Suprapubic skin (tissue), 4 donors: ENCODE measurements around the gene SIN3B.

Experiments used
- CTCF ChIP-seq, 2 donors: fragments of 200-600 bp in 1 of 2; fragments of 450-650 bp in 1 of 2; sonication (generic) in 1 of 2; IDR thresholded peaks; one replicate each; pipeline ENCODE4 v1.5.1; 2016 to 2019; ENCODE audit warnings: antibody characterized with exemption in 2 of 2, mild to moderate bottlenecking in 1 of 2, moderate library complexity in 1 of 2
- POLR2A ChIP-seq, 2 donors: fragments of 450-650 bp; IDR thresholded peaks; one replicate each; pipeline ENCODE4 v1.6.1; 2017; ENCODE audit warnings: antibody characterized with exemption in 2 of 2, mild to moderate bottlenecking in 2 of 2, moderate library complexity in 2 of 2
- POLR2AphosphoS5 ChIP-seq, 3 donors: sonication (generic); formaldehyde crosslinking; IDR thresholded peaks; one replicate each; pipeline ENCODE4 v1.6.1; 2017; ENCODE audit warnings: antibody characterized with exemption in 3 of 3

DNA sequence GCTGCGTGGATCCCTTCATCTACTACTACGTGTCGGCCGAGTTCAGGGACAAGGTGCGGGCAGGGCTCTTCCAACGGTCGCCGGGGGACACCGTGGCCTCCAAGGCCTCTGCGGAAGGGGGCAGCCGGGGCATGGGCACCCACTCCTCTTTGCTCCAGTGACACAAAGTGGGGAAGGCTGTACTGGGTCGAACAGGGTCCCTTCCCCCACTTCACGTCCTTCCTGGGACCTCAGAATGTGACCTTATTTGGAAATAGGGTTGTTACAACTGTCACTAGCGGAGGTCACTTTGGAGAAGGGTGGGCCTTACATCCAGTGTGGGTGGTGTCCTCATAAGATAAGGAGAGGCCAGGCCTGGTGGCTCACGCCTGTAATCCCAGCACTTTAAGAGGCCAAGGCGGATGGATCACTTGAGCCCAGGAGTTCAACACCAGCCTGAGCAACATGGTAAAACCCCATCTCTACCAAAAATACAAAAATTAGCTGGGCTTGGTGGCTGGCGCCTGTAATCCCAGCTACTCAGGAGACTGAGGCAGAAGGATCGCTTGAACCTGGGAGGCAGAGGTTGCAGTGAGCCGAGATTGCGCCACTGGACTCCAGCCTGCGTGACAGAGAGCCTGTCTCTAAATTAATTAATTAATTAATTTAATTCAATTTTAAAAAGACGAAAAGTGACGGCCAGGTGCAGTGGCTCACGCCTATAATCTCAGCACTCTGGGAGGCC is 61.4 kb downstream of the SIN3B start:
- TF ChIP-seq POLR2AphosphoS5 (IDR thresholded peaks at IDR 0.05), result no peak
- no peak for TF ChIP-seq POLR2A (IDR thresholded peaks at IDR 0.05)
- no peak for TF ChIP-seq CTCF (IDR thresholded peaks at IDR 0.05)
